Cardiac muscle cell (in vitro differentiated cells and primary cell): Measurements from ENCODE around the gene RUVBL2. TPM values are rescaled to one million over a fixed set of nuclear protein-coding genes. Genes with fewer than 3 reads are reported as not detected.

Experiments used
- DNase-seq, 2 donors: peaks; one replicate each; pipeline versions ENCODE4 v3.0.0 to v3.0.0-alpha.2; 2010 to 2017; ENCODE audit warnings: low read depth in 1 of 2, low spot score in 1 of 2
- H3K27ac ChIP-seq: fragments of 200-600 bp; sonication (generic); 2 replicates; pipeline ENCODE4 v1.5.1; 2016
- H3K27me3 ChIP-seq: fragments of 200-600 bp; sonication (generic); 2 replicates; pipeline ENCODE4 v1.6.0; 2016; ENCODE audit warnings: control low read depth
- H3K36me3 ChIP-seq: fragments of 200-600 bp; sonication (generic); 2 replicates; pipeline ENCODE4 v1.5.1; 2016; ENCODE audit warnings: control low read depth
- H3K4me1 ChIP-seq: fragments of 200-600 bp; sonication (generic); 2 replicates; pipeline ENCODE4 v1.8.1; 2017; ENCODE audit warnings: low read depth, mild to moderate bottlenecking, mixed run types
- H3K4me3 ChIP-seq: fragments of 200-600 bp; sonication (generic); 2 replicates; pipeline ENCODE4 v1.5.1; 2016; ENCODE audit warnings: mild to moderate bottlenecking
- H3K9me3 ChIP-seq: fragments of 200-600 bp; sonication (generic); 2 replicates; pipeline ENCODE4 v1.5.1; 2017; ENCODE audit warnings: low read depth, mild to moderate bottlenecking, control low read depth
- CTCF ChIP-seq: IDR thresholded peaks from 2 replicates; pipeline ENCODE4 v1.5.1; 2012; ENCODE audit warnings: low read depth, mild to moderate bottlenecking, low read length
- polyA plus RNA-seq: library from polyadenylated mRNA; unstranded; fragments of >200 nt; fragmentation: Nextera tagmentation; extraction: Ambion mirVana; gene quantifications from 2 replicates; pipeline ENCODE4 v1.2.1, GENCODE V29; 2016
- total RNA-seq: library from RNA; depleted of rRNA; stranded (reverse); fragments of >200 nt; gene quantifications from 2 replicates; pipeline ENCODE4 v1.2.3, GENCODE V29; 2016

RUVBL2 gene
- total and polyA plus RNA-seq, 2 experiments from 2014 or later, result 128 to 294 TPM

DNA sequence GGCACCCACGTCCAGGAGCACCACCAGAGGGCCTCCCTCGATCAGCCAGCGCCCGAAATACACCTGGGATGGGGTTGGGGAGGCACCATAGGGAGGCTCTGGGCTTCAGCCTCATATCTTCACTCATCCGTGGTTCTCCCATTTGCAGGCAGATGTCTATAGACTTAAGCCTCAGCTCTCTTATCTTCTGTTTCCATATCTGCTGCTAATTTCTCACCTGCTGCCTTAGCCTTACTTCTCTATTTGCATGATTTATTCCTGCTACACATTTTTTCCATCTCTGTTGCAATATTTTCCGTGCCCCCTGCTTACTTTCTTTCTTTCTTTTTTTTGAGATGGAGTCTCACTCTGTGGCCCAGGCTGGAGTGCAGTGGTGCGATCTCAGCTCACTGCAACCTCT, 6.4 kb upstream of the RUVBL2 start:
- Histone ChIP-seq H3K9me3 (no peaks in the 10 kb centered on the region), H3K36me3 (peaks cover 49% of the 10 kb centered on the region), H3K27me3 (no peaks in the 10 kb centered on the region), H3K27ac (peak overlapping the region; percentile 13), H3K4me1 (peaks cover 10% of the 10 kb centered on the region), H3K4me3 (no peak overlapping the region)
- no peak for TF ChIP-seq CTCF
- no peak for DNase-seq

GRCh38 chr19:48988286-48988685, 5.4 kb upstream of the RUVBL2 start:
- peaks cover 41% of the 10 kb centered on the region for H3K36me3 ChIP-seq

GRCh38 chr19:48988860-48989259, 4.8 kb upstream of the RUVBL2 start:
- no peak overlapping the region for H3K4me3 ChIP-seq
- H3K4me1 ChIP-seq, result peaks cover 10% of the 10 kb centered on the region
- H3K36me3 ChIP-seq, result peaks cover 37% of the 10 kb centered on the region
- TF ChIP-seq CTCF, result no peak
- DNase-seq, result no peak
- H3K27ac ChIP-seq, result no peak overlapping the region
- H3K27me3 ChIP-seq, result no peaks in the 10 kb centered on the region
- no peaks in the 10 kb centered on the region for H3K9me3 ChIP-seq

More at GRCh38 chr19:48988286-48988685, 5.4 kb upstream of the RUVBL2 start:
- Histone ChIP-seq H3K4me3 (no peak overlapping the region), H3K27ac (no peak overlapping the region), H3K9me3 (no peaks in the 10 kb centered on the region), H3K27me3 (no peaks in the 10 kb centered on the region), H3K4me1 (peaks cover 10% of the 10 kb centered on the region)
- TF ChIP-seq CTCF, result no peak
- no peak for DNase-seq

DNA sequence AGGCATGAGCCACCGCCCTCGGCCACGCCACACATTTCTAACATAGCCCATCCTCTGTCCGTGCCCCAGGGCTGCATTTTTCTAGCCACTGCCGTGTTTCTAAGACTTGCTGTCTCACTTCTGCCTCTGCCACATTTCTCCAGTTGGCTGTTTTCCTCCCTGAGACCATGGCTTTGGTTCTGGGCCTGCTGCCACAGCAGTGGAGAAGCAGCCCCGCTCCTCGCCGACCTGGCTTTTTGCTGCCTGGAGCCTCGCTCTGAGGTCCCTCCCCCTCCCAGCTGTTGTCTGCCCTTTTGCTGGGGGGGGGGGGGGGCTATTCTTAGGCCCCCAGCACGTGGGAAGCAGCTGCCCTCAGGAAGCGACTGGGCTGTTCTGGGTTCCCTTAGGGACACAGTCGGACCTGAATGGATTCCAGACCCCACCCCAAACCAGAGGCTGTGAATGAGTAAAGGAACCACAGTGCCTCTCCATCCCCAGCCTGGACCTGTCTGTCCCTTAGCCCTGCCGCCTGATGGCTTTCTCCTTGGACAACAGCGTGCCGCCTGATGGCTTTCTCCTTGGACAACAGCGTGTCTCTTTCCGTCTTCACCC, 3.9 kb upstream of the RUVBL2 start:
- H3K27ac ChIP-seq, result no peak overlapping the region
- TF ChIP-seq CTCF, result no peak
- no peak overlapping the region for H3K4me3 ChIP-seq
- peaks cover 15% of the 10 kb centered on the region for H3K4me1 ChIP-seq
- H3K9me3 ChIP-seq, result no peaks in the 10 kb centered on the region
- peaks cover 27% of the 10 kb centered on the region for H3K36me3 ChIP-seq
- no peak for DNase-seq
- no peaks in the 10 kb centered on the region for H3K27me3 ChIP-seq

DNA sequence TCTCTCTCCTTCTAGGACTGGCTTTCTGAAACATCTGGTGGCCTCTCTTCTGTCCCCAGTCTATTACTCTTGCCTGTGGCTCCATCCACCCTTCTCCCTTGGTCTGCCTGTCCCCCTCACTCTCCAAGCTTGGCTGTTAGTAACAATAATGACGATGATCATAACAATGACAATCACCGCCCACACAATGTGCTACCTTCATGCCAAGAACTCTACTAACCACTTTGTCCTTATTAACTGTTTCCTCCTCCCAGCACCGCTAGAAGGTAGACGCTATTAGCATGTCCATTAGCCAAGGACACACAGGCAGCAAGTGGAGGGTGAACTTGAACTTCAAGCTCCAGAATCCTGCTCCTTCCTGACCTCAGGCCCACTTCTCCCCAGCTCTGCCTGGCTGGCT, 3.3 kb upstream of the RUVBL2 start:
- no peak for DNase-seq
- no peak overlapping the region for H3K4me3 ChIP-seq
- no peak for TF ChIP-seq CTCF
- H3K9me3 ChIP-seq, result no peaks in the 10 kb centered on the region
- H3K27me3 ChIP-seq, result no peaks in the 10 kb centered on the region
- peaks cover 15% of the 10 kb centered on the region for H3K4me1 ChIP-seq
- H3K36me3 ChIP-seq, result peaks cover 21% of the 10 kb centered on the region
- H3K27ac ChIP-seq, result no peak overlapping the region
